GM23248 (cell line): ENCODE results near the gene CDKAL1.

Source experiments
- EZH2 ChIP-seq: fragments of 200-600 bp; sonication (generic); IDR thresholded peaks from 2 replicates; pipeline ENCODE4 v1.6.1; 2018; ENCODE audit warnings: antibody characterized with exemption, mild to moderate bottlenecking; ENCODE audit not compliant: insufficient read depth, poor library complexity, severe bottlenecking
- EZH2phosphoT487 ChIP-seq: fragments of 200-600 bp; sonication (generic); IDR thresholded peaks from 2 replicates; pipeline ENCODE4 v1.6.1; 2018; ENCODE audit warnings: antibody characterized with exemption, moderate library complexity, mild to moderate bottlenecking, low read depth; ENCODE audit not compliant: insufficient read depth

DNA sequence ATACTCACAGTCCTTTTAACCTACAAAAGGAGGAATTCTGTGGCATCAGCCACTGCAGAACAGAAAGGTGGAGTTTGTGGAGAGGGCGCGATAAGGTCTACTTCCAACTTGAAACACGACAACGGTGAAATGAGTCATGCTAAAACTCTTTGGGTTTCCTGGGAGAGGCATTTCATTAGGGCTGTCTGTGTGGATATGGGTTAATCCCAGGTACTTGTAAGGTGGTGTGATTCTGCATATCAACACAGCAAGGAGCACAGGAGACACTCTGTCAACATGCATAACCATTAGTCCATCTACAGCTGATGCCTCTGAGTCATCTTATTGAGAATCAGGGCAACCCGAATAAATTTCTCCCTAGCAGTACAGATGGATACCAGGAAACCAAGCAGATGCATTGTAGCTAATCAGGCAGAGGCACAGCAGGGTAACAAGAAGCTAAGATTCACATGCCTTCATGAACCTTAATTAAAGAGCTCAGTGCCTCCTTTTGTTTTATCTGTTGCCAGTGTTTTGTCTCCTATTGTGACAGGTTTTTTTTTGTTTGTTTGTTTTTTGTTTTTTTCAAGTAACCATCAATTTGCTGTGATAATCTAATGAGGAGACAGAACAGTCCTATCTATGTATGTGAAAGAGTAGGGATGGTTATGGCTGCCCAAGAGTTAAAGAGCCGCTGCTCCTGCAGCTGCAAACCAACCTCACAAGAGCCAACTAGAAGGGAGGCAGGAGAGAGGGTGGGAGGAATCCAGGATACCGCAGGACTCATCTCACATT lies 743.5 kb downstream of the CDKAL1 start:
- TF ChIP-seq EZH2phosphoT487: no peak
- TF ChIP-seq EZH2: no peak
